AG04449 (cell line): ENCODE results near the gene RINT1.
"Not testable (repeated sequence)": the region's sequence is repeated elsewhere in the genome, so short reads cannot be mapped to it uniquely, and the experiment has no call there.

Experiments
- CTCF ChIA-PET: fragments of 350-600 bp; formaldehyde crosslinking; extraction: SDS; loops from one replicate; lab custom pipeline; 2021; ENCODE audit warnings: antibody characterized with exemption; lab: Yijun Ruan, JAX
- POLR2A ChIA-PET: fragments of 400-600, 350-600 bp; formaldehyde crosslinking; extraction: SDS; loops from one replicate; lab custom pipeline; 2020; ENCODE audit warnings: antibody characterized with exemption, inconsistent platforms; lab: Yijun Ruan, JAX
- DNase-seq: peaks from one replicate; pipeline ENCODE4 v3.0.0-alpha.2; 2010; ENCODE audit warnings: low read depth, low spot score
- H3K4me3 ChIP-seq: 2 replicates; pipeline ENCODE4 v1.5.1; 2011; ENCODE audit warnings: low read depth, mild to moderate bottlenecking, control low read depth, low read length
- TF ChIP-seq, protein P1 (sequence below): IDR thresholded peaks from one replicate; pipeline ENCODE4 v1.5.1; 2011; ENCODE audit warnings: mild to moderate bottlenecking, moderate library complexity, low read length, control low read depth, inconsistent platforms; ENCODE audit not compliant: insufficient read depth; ENCODE audit errors: missing control alignments

Gene RINT1

DNA sequence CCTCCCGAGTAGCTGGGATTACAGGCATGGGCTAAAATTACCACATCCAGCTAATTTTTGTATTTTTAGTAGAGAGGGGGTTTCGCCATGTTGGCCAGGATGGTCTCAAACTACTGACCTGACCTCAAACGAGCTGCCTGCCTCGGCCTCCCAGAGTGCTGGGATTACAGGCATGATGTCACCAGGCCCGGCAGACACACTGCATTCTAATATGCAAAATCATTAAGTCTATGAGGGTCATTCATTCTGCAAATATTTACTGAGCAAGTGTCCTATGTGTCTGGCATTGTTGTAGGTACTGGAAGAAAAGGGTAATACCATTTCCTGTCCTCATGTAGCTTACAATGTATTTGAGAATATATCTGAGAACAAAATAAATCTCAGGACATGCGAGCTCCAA lies 12.6 kb upstream of the RINT1 start:
- no peak overlapping the region for H3K4me3 ChIP-seq
- no peak for DNase-seq
- POLR2A ChIA-PET, result no interaction called here
- TF ChIP-seq, protein P1, sequence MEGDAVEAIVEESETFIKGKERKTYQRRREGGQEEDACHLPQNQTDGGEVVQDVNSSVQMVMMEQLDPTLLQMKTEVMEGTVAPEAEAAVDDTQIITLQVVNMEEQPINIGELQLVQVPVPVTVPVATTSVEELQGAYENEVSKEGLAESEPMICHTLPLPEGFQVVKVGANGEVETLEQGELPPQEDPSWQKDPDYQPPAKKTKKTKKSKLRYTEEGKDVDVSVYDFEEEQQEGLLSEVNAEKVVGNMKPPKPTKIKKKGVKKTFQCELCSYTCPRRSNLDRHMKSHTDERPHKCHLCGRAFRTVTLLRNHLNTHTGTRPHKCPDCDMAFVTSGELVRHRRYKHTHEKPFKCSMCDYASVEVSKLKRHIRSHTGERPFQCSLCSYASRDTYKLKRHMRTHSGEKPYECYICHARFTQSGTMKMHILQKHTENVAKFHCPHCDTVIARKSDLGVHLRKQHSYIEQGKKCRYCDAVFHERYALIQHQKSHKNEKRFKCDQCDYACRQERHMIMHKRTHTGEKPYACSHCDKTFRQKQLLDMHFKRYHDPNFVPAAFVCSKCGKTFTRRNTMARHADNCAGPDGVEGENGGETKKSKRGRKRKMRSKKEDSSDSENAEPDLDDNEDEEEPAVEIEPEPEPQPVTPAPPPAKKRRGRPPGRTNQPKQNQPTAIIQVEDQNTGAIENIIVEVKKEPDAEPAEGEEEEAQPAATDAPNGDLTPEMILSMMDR, result no peak
- CTCF ChIA-PET, result interaction anchor here (0.9 to 3.0 kb wide), 3 partner anchors 13 to 20 kb away, joined by 3 to 16 read pairs (median 5); partner anchors contain the start of gene RINT1

DNA sequence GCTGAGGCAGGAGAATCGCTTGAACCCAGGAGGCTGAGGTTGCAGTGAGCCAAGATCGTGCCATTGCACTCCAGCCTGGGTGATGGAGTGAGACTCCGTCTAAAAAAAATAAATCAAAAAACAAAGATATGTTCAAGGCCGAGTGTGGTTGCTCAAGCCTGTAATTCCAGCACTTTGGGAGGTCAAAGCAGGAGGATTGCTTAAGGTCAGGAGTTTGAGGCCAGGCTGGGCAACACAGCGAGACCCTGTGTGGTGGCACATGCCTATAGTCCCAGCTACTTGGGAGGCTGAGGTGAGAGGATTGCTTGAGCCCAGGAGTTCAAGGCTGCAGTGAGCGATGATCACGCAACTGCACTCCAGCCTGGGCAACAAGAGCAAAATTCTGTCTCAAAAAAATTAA lies 11.4 kb upstream of the RINT1 start:
- H3K4me3 ChIP-seq, DNase-seq, POLR2A ChIA-PET: not testable (repeated sequence)
- CTCF ChIA-PET, result interaction anchor here (1.2 to 3.0 kb wide), 2 partner anchors 12 to 23 kb away, joined by 3 to 16 read pairs; partner anchors contain the start of gene RINT1

DNA sequence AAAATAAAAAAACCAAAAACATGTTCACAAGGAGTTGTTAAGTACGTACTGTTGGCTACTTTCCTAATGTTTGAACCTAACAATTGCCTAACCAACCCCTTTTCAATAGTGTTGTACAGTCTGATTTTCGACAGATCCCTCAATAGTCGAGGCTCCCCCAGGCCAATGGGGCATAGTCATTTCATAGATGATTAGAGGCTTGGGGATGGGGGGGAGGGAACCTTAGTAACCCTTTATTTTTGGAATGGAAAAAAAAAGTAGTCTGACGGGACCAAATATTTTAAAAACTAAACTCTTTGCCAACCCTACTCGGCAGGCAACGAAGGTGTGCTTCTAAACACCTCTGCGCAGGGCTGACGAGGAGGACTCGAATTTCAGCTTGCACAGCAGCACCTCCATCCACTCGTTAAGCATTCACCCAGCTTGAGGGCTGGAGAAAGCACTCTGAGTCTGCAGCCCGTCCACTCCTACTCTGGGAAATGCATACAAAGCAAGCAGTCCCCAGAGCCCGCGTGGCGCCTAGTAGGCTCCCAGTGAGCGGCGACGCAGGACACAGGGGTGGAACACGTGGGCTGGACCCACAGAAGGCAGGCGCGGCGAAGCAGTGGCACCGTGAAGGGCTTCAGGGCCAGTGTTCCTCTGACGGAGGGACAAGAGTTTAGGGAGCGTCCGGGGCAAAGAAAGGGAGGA lies 10.8 kb upstream of the RINT1 start:
- TF ChIP-seq, protein P1, result no peak
- DNase-seq, result no peak
- CTCF ChIA-PET, result interaction anchor here (1.2 to 3.0 kb wide), 2 partner anchors 11 to 24 kb away, joined by 3 to 16 read pairs; partner anchors contain the start of gene RINT1
- peak overlapping the region; percentile 90 for H3K4me3 ChIP-seq
- POLR2A ChIA-PET, result no interaction called here

DNA sequence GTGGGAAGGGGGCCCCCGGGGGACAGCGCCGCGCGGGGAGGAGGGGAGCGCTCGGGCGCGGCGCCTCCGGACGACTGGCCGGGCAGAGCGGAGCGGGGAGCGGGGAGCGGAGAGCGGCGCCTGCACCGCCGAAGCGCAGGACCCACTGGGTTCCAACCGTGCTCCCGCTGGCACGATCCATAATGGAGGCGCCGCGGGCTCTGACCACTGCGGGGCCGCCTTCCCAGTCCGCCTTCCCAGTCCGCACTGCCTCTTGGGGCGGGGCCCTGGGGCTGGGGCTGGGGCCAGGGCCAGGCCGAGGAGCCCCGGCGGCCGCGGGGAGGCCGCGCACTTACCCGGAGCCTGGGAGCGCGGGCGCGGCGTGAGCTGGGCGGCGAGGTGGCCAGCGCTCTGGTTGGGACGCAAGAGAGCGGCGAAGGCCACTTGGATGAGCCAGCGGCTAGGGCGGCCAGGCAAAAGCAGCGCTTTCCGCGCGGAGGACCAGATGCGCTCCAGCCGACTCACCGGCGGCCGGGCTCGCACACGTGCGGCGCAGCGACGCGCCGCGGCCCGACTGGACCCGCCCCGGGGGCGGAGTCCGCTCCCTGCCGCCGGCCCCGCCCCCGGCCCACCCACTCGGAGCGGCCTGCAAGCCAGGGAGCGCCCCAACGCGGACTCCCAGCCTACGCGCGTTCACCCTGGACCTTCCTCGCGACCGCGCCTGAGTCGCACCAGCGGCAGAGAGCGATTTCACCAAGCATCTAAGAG lies 10.1 kb upstream of the RINT1 start, which contains the start of gene PUS7:
Gene PUS7, minus strand, starts transcription at position 555 of the 747 bp plus-strand sequence. CDS start 13,759 bp downstream, outside the sequence.
- H3K4me3 ChIP-seq, result peak within 1 kb of the TSS; percentile 90
- DNase-seq, result no peak
- TF ChIP-seq, protein P1, result no peak
- CTCF ChIA-PET, result interaction anchor here (1.2 to 2.3 kb wide), 2 partner anchors 10 to 24 kb away, joined by 3 to 17 read pairs; partner anchors contain the start of gene RINT1
- POLR2A ChIA-PET, result no interaction called here

DNA sequence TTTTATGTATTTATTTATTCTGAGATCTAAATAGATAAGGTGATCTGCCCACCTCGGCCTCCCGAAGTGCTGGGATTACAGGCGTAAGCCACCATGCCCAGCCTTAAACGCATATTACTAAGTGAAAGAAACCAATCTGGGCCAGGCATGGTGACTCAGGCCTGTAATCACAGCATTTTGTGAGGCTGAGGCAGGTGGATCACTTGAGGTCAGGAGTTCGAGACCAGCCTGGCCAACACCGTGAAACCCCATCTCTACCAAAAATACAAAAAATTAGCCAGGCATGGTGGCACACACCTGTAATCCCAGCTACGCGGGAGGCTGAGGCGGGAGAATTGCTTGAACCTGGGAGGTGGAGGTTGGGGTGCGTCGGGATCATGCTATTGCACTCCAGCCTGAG lies 7.6 kb upstream of the RINT1 start:
- DNase-seq, H3K4me3 ChIP-seq: not testable (repeated sequence)
- ChIA-PET CTCF (interaction anchor here (1.2 to 2.3 kb wide), 2 partner anchors 8 to 126 kb away, joined by 3 to 17 read pairs; partner anchors contain the start of gene RINT1), POLR2A (interaction anchor here (0.6 kb wide), 1 partner anchor 15 kb away, joined by 3 read pairs; no protein-coding TSS in a partner anchor)

DNA sequence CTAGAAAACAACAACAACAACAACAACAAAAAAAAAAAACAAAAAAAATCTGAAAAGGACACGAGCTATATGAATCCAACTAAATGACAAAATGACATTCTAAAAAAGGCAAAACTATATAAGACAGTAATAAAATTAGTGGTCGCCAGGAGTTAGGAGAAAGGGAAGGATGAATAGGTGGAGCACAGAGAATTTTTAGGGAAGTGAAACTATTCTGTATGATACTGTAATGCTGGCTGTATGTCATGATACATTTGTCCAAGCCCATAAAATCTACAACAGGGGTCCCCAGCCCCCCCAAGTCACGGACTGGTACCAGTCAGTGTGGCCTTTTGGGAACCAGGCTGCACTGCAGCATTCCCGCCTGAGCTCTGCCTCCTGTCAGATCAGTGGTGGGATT lies 7.2 kb upstream of the RINT1 start:
- CTCF ChIA-PET, result no interaction called here

DNA sequence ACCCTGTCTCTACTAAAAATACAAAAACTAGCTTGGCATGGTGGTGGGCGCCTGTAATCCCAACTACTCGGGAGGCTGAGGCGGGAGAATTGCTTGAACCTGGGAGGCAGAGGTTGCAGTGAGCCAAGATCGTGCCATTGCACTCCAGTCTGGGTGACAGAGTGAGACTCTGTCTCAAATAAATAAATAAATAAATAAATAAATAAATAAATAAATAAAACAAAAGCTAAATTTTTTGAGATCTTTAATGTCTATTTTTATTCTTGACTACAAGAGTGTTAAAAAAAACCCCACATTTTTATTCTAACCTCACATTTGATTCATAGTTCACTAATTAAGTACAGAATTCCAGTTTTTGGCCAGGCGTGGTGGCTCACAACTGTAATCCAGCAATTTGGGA lies 4.3 kb upstream of the RINT1 start:
- H3K4me3 ChIP-seq, CTCF ChIA-PET, DNase-seq, POLR2A ChIA-PET: not testable (repeated sequence)

More for the DNA sequence above, 7.2 kb upstream of the RINT1 start:
- POLR2A ChIA-PET, result no interaction called here
- TF ChIP-seq, protein P1, result no peak
- H3K4me3 ChIP-seq, result no peak overlapping the region
- DNase-seq, result no peak
